ENCODE data around the gene XKR8. TPM values are rescaled to one million over a fixed set of nuclear protein-coding genes. Genes with fewer than 3 reads are reported as not detected.

The XKR8 gene
- total RNA-seq, 1 experiment from 2014 or later = 17.2 TPM

DNA sequence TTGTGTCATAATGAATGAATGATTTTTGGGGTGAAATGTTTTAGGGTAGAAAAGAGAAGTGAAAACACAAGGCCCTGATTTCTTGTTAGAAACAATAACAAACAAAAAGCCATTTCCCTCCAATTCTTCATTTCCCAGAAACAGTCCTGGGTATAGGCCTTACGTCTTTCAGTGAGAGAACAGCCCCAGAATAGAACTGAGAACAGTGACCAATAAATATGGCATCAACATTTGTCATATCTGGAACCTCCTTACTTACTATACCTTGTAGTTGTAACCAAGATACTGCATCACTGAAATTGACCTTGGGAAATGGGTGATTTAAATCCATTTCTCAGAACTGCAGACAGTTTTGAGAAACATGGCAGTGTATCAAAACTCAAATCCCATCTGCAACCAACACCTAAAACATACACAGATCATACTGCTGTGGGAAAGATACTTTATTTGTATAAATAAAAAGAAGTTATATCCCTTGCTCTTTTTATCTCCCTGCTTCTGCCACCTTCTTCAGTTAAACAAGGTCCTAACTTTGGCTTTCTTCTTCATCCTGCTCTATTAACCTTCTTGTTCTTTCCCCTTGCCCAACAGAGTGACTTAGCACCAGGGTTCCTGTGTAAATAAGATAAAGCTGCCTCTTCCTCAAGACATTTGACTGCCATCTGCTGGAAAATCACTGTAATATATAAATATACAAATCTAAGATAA, 19.5 kb downstream of the XKR8 start:
- TF ChIP-seq, protein P1, sequence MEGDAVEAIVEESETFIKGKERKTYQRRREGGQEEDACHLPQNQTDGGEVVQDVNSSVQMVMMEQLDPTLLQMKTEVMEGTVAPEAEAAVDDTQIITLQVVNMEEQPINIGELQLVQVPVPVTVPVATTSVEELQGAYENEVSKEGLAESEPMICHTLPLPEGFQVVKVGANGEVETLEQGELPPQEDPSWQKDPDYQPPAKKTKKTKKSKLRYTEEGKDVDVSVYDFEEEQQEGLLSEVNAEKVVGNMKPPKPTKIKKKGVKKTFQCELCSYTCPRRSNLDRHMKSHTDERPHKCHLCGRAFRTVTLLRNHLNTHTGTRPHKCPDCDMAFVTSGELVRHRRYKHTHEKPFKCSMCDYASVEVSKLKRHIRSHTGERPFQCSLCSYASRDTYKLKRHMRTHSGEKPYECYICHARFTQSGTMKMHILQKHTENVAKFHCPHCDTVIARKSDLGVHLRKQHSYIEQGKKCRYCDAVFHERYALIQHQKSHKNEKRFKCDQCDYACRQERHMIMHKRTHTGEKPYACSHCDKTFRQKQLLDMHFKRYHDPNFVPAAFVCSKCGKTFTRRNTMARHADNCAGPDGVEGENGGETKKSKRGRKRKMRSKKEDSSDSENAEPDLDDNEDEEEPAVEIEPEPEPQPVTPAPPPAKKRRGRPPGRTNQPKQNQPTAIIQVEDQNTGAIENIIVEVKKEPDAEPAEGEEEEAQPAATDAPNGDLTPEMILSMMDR (conservative IDR thresholded peaks at IDR 0.05) = peak; percentile 61; the same call in 2 of the 3 replicates
- no peak overlapping the region for H2BK120ac ChIP-seq (ENCODE audit: low read depth, low read length, poor library complexity, severe bottlenecking)
- H3K4ac ChIP-seq (ENCODE audit: low read depth, low read length) = no peak overlapping the region
- H4K91ac ChIP-seq (ENCODE audit: insufficient read length, low read depth, low read length) = no peak overlapping the region
- Mint-ChIP-seq H3K36me3 (ENCODE audit: insufficient read depth in 1 of 3, low read depth in 3 of 3) (peaks cover 0 to 10% (median 8%) of the 10 kb centered on the region in 3 experiments; a peak in 4 of 7 replicates), H3K9me3 (no peaks in the 10 kb centered on the region), H3K4me3 (no peak overlapping the region), H3K4me1 (no peaks in the 10 kb centered on the region), H3K27ac (no peak overlapping the region), H3K27me3 (ENCODE audit: low read depth) (no peaks in the 10 kb centered on the region)
- no peak overlapping the region for H3K23ac ChIP-seq (ENCODE audit: insufficient read length, low read depth, low read length)
- H3K9me3 ChIP-seq (ENCODE audit: control insufficient read depth, low read depth, low read length) = no peaks in the 10 kb centered on the region
- no CpG with 5 or more reads among the region's 1 CpG for WGBS (ENCODE audit: extremely low coverage, insufficient read length, low lambda C conversion rate)
- H3K4me1 ChIP-seq (ENCODE audit: insufficient read depth, low read length) = no peaks in the 10 kb centered on the region
- no peak overlapping the region for H2BK12ac ChIP-seq (ENCODE audit: insufficient read length, low read depth, low read length)
- no peak overlapping the region for H3K14ac ChIP-seq (ENCODE audit: insufficient read depth, low read length)
- no peak overlapping the region for H2BK5ac ChIP-seq (ENCODE audit: insufficient read length, low read length)
- no peak overlapping the region for H2BK15ac ChIP-seq (ENCODE audit: low read depth, low read length)
- H3K4me2 ChIP-seq (ENCODE audit: insufficient read depth, insufficient read length, low read length) = no peak overlapping the region
- no peak overlapping the region for H3K9ac ChIP-seq (ENCODE audit: extremely low read depth, insufficient read length, low read length)
- no peak overlapping the region for H2BK20ac ChIP-seq (ENCODE audit: low read depth, low read length, poor library complexity, severe bottlenecking)
- no peak overlapping the region for H2AFZ ChIP-seq (ENCODE audit: low read length)
- H3K27me3 ChIP-seq (ENCODE audit: insufficient read depth, low read length) = no peaks in the 10 kb centered on the region
- H3K56ac ChIP-seq (ENCODE audit: insufficient read length, low read depth, low read length) = no peak overlapping the region
- H3K79me2 ChIP-seq (ENCODE audit: insufficient read depth, low read length) = no peaks in the 10 kb centered on the region
- no peak overlapping the region for H3K27ac ChIP-seq (ENCODE audit: insufficient read length, low read depth, low read length)
- H4K5ac ChIP-seq (ENCODE audit: insufficient read length, low read depth, low read length) = no peak overlapping the region
- H4K20me1 ChIP-seq (ENCODE audit: control insufficient read depth, insufficient read depth, insufficient read length) = no peaks in the 10 kb centered on the region
- H2AK5ac ChIP-seq (ENCODE audit: insufficient read length, low read length) = no peak overlapping the region
- H3K79me1 ChIP-seq (ENCODE audit: insufficient read depth, low read depth, low read length, poor library complexity, severe bottlenecking) = no peaks in the 10 kb centered on the region
- no peak overlapping the region for H3K18ac ChIP-seq (ENCODE audit: insufficient read length, low read depth, low read length)
- DNase-seq = no peak
- no peaks in the 10 kb centered on the region for H3K23me2 ChIP-seq (ENCODE audit: insufficient read length, low read depth, low read length, poor library complexity, severe bottlenecking)
- no peak overlapping the region for H3T11ph ChIP-seq (ENCODE audit: low read length)
- no peak overlapping the region for H4K8ac ChIP-seq (replicated peaks; ENCODE audit: insufficient read length, low read depth, low read length)
